Cardiac muscle cell (in vitro differentiated cells and primary cell): ENCODE data around the gene EVA1C. TPM values are rescaled to one million over a fixed set of nuclear protein-coding genes. Genes with fewer than 3 reads are reported as not detected.
A peak's percentile ranks its signal among the peaks of the same experiment; 100 is the strongest.
"Not testable (repeated sequence)": the region's sequence is repeated elsewhere in the genome, so short reads cannot be mapped to it uniquely, and the experiment has no call there.

Experiments
- DNase-seq, 2 donors: peaks; one replicate each; pipeline versions ENCODE4 v3.0.0 to v3.0.0-alpha.2; 2010 to 2017; ENCODE audit warnings: low read depth in 1 of 2, low spot score in 1 of 2
- H3K27ac ChIP-seq: fragments of 200-600 bp; sonication (generic); 2 replicates; pipeline ENCODE4 v1.5.1; 2016
- H3K27me3 ChIP-seq: fragments of 200-600 bp; sonication (generic); 2 replicates; pipeline ENCODE4 v1.6.0; 2016; ENCODE audit warnings: control low read depth
- H3K36me3 ChIP-seq: fragments of 200-600 bp; sonication (generic); 2 replicates; pipeline ENCODE4 v1.5.1; 2016; ENCODE audit warnings: control low read depth
- H3K4me1 ChIP-seq: fragments of 200-600 bp; sonication (generic); 2 replicates; pipeline ENCODE4 v1.8.1; 2017; ENCODE audit warnings: low read depth, mild to moderate bottlenecking, mixed run types
- H3K4me3 ChIP-seq: fragments of 200-600 bp; sonication (generic); 2 replicates; pipeline ENCODE4 v1.5.1; 2016; ENCODE audit warnings: mild to moderate bottlenecking
- H3K9me3 ChIP-seq: fragments of 200-600 bp; sonication (generic); 2 replicates; pipeline ENCODE4 v1.5.1; 2017; ENCODE audit warnings: low read depth, mild to moderate bottlenecking, control low read depth
- CTCF ChIP-seq: IDR thresholded peaks from 2 replicates; pipeline ENCODE4 v1.5.1; 2012; ENCODE audit warnings: low read depth, mild to moderate bottlenecking, low read length
- polyA plus RNA-seq: library from polyadenylated mRNA; unstranded; fragments of >200 nt; fragmentation: Nextera tagmentation; extraction: Ambion mirVana; gene quantifications from 2 replicates; pipeline ENCODE4 v1.2.1, GENCODE V29; 2016
- total RNA-seq: library from RNA; depleted of rRNA; stranded (reverse); fragments of >200 nt; gene quantifications from 2 replicates; pipeline ENCODE4 v1.2.3, GENCODE V29; 2016

Gene EVA1C
- total and polyA plus RNA-seq, 2 experiments from 2014 or later: 0.51 TPM; not detected in 1

- no peaks in the 10 kb centered on the region for H3K4me1 ChIP-seq
- no peak overlapping the region for H3K27ac ChIP-seq
- no peak for TF ChIP-seq CTCF
- H3K4me3 ChIP-seq: no peak overlapping the region
- no peaks in the 10 kb centered on the region for H3K36me3 ChIP-seq
- no peaks in the 10 kb centered on the region for H3K9me3 ChIP-seq
- DNase-seq: peak in 1 of 2 donors; percentile 77
- no peaks in the 10 kb centered on the region for H3K27me3 ChIP-seq
These were observed 15.6 kb downstream of the EVA1C start for GRCh38 chr21:32427958-32428623.

- not testable (repeated sequence) for H3K4me3 ChIP-seq, H3K27me3 ChIP-seq, H3K27ac ChIP-seq, H3K9me3 ChIP-seq, DNase-seq, H3K4me1 ChIP-seq, H3K36me3 ChIP-seq
These were observed 20.6 kb downstream of the EVA1C start for GRCh38 chr21:32432982-32433660.

GRCh38 chr21:32437729-32438128, 25.2 kb downstream of the EVA1C start:
- Histone ChIP-seq H3K4me3 (no peak overlapping the region), H3K27me3 (no peaks in the 10 kb centered on the region), H3K36me3 (no peaks in the 10 kb centered on the region), H3K4me1 (no peaks in the 10 kb centered on the region), H3K9me3 (no peaks in the 10 kb centered on the region), H3K27ac (no peak overlapping the region)
- TF ChIP-seq CTCF: no peak
- DNase-seq: no peak

- H3K27me3 ChIP-seq: no peaks in the 10 kb centered on the region
- H3K36me3 ChIP-seq: no peaks in the 10 kb centered on the region
- TF ChIP-seq CTCF: no peak
- no peaks in the 10 kb centered on the region for H3K9me3 ChIP-seq
- peak in 1 of 2 donors; percentile 69 for DNase-seq
- H3K4me1 ChIP-seq: no peaks in the 10 kb centered on the region
- no peak overlapping the region for H3K27ac ChIP-seq
- no peak overlapping the region for H3K4me3 ChIP-seq
These were observed 30.2 kb downstream of the EVA1C start for GRCh38 chr21:32442566-32443318.

- H3K9me3 ChIP-seq: no peaks in the 10 kb centered on the region
- H3K27ac ChIP-seq: no peak overlapping the region
- no peaks in the 10 kb centered on the region for H3K36me3 ChIP-seq
- H3K4me1 ChIP-seq: no peaks in the 10 kb centered on the region
- H3K4me3 ChIP-seq: no peak overlapping the region
- no peak for DNase-seq
- H3K27me3 ChIP-seq: no peaks in the 10 kb centered on the region
- no peak for TF ChIP-seq CTCF
These were observed 32.6 kb downstream of the EVA1C start for GRCh38 chr21:32445101-32445500.

- not testable (repeated sequence) for H3K9me3 ChIP-seq, H3K36me3 ChIP-seq, H3K4me3 ChIP-seq, H3K4me1 ChIP-seq, H3K27me3 ChIP-seq, DNase-seq, H3K27ac ChIP-seq
These were observed 33.9 kb downstream of the EVA1C start for GRCh38 chr21:32446440-32446839.
